Body of pancreas (tissue), 4 donors: ENCODE data around the gene SNCG. TPM values are rescaled to one million over a fixed set of nuclear protein-coding genes. Genes with fewer than 3 reads are reported as not detected.

Source experiments
- ATAC-seq: fragments of 150-250 bp; one replicate; pipeline ENCODE4 v1.9.1; 2016
- DNase-seq, 4 donors: peaks; one replicate each; pipeline ENCODE4 v3.0.0-alpha.2; 2019
- H3K27ac ChIP-seq, 4 donors: fragments of 200-600 bp; sonication (generic); 1 replicate in 3 of 4; 2 replicates in 1 of 4; pipeline versions ENCODE4 v1.5.1 to v1.6.1; 2016 to 2019; ENCODE audit warnings: mild to moderate bottlenecking in 1 of 4, mixed read lengths in 1 of 4, moderate library complexity in 1 of 4
- H3K27me3 ChIP-seq, 2 donors: fragments of 200-600 bp; sonication (generic); one replicate each; pipeline ENCODE4 v1.6.0; 2016; ENCODE audit warnings: mild to moderate bottlenecking in 1 of 2
- H3K36me3 ChIP-seq, 2 donors: fragments of 200-600 bp; sonication (generic); replicated peaks in 1 of 2; 2 replicates each; pipeline ENCODE4 v1.5.1; 2016; ENCODE audit warnings: low read depth in 2 of 2; ENCODE audit not compliant: insufficient read depth in 1 of 2
- H3K4me1 ChIP-seq: fragments of 200-600 bp; sonication (generic); one replicate; pipeline ENCODE4 v1.6.0; 2016
- H3K4me3 ChIP-seq, 2 donors: fragments of 200-600 bp; sonication (generic); 1 replicate in 1 of 2; 2 replicates in 1 of 2; pipeline ENCODE4 v1.5.1; 2016 to 2019
- H3K9me3 ChIP-seq, 3 donors: fragments of 200-600 bp; sonication (generic); 1 replicate in 2 of 3; 2 replicates in 1 of 3; pipeline ENCODE4 v1.5.1; 2016
- CTCF ChIP-seq, 7 experiments: fragments of 450-650 bp in 4 of 7; fragments of 200-600 bp in 3 of 7; sonication (generic) in 3 of 7; IDR thresholded peaks; one replicate each; pipeline ENCODE4 v1.5.1; 2016 to 2019; ENCODE audit warnings: antibody characterized with exemption in 7 of 7
- POLR2A ChIP-seq, 3 donors: fragments of 450-650 bp; IDR thresholded peaks; one replicate each; pipeline ENCODE4 v1.6.1; 2016; ENCODE audit warnings: antibody characterized with exemption in 3 of 3, mild to moderate bottlenecking in 2 of 3
- WGBS, 2 donors: methylation state at CpG; one replicate each; pipeline ENCODE4 v1.1.5; 2017; 5-methylcytosine and 5-hydroxymethylcytosine counted together
- intact Hi-C: fragments of 100-400 bp; cut with DNase I; formaldehyde crosslinking; loops from one replicate; pipeline ENCODE4 v1.15.1; 2023
- total RNA-seq, 2 donors: library from RNA; depleted of rRNA; stranded (reverse); fragments of >200 nt; gene quantifications; one replicate each; pipeline ENCODE4 v1.1.0, GENCODE V29; 2016

The SNCG gene
- total RNA-seq, 2 donors from 2014 or later: 2.6 to 3.0 TPM

- no peak overlapping the region for H3K27ac ChIP-seq
- H3K4me3 ChIP-seq: no peak overlapping the region
- TF ChIP-seq POLR2A (IDR thresholded peaks at IDR 0.05): no peak
- no peak for TF ChIP-seq CTCF (IDR thresholded peaks at IDR 0.05)
- H3K4me1 ChIP-seq: peaks cover 45% of the 10 kb centered on the region
- no peaks in the 10 kb centered on the region for H3K9me3 ChIP-seq
- intact Hi-C loops: no loop called here
- WGBS, 2 donors: 81 to 82% methylated on average over 4 to 12 of the region's 13 CpGs
- no peak for ATAC-seq
- no peak for DNase-seq
- no peaks in the 10 kb centered on the region for H3K27me3 ChIP-seq
- no peaks in the 10 kb centered on the region for H3K36me3 ChIP-seq
These were observed 5.9 kb downstream of the SNCG start for GRCh38 chr10:86964061-86964846.

GRCh38 chr10:86964847-86965190, 6.4 kb downstream of the SNCG start:
- Histone ChIP-seq H3K9me3 (no peaks in the 10 kb centered on the region), H3K4me1 (peaks cover 46% of the 10 kb centered on the region), H3K4me3 (no peak overlapping the region), H3K36me3 (no peaks in the 10 kb centered on the region), H3K27ac (no peak overlapping the region), H3K27me3 (no peaks in the 10 kb centered on the region)
- no peak for ATAC-seq
- no peak for DNase-seq
- TF ChIP-seq CTCF (IDR thresholded peaks at IDR 0.05) (no peak), POLR2A (IDR thresholded peaks at IDR 0.05) (no peak)
- intact Hi-C loops: no loop called here
- 65 to 76% methylated on average over 2 of the region's 2 CpGs for WGBS, 2 donors

- H3K4me3 ChIP-seq: no peak overlapping the region
- no peaks in the 10 kb centered on the region for H3K27me3 ChIP-seq
- no peaks in the 10 kb centered on the region for H3K36me3 ChIP-seq
- no peak for ATAC-seq
- TF ChIP-seq CTCF (IDR thresholded peaks at IDR 0.05): no peak
- TF ChIP-seq POLR2A (IDR thresholded peaks at IDR 0.05): no peak
- H3K4me1 ChIP-seq: peaks cover 46% of the 10 kb centered on the region
- H3K27ac ChIP-seq: peak overlapping the region in 1 of 4 donors; percentile 58
- H3K9me3 ChIP-seq: no peaks in the 10 kb centered on the region
- WGBS, 2 donors: 75 to 82% methylated on average over 11 of the region's 11 CpGs
- intact Hi-C loops: no loop called here
- DNase-seq: no peak
These were observed 7.7 kb downstream of the SNCG start for GRCh38 chr10:86965986-86966654.

GRCh38 chr10:86967481-86967941, 9.1 kb downstream of the SNCG start:
- no peaks in the 10 kb centered on the region for H3K9me3 ChIP-seq
- no peaks in the 10 kb centered on the region for H3K27me3 ChIP-seq
- intact Hi-C loops: no loop called here
- peaks cover 56% of the 10 kb centered on the region for H3K4me1 ChIP-seq
- no peak overlapping the region for H3K4me3 ChIP-seq
- TF ChIP-seq CTCF (IDR thresholded peaks at IDR 0.05) (no peak), POLR2A (IDR thresholded peaks at IDR 0.05) (no peak)
- 83 to 88% methylated on average over 4 to 7 of the region's 7 CpGs for WGBS, 2 donors
- H3K27ac ChIP-seq: peak overlapping the region in 2 of 4 donors; percentile 95 to 99
- no peaks in the 10 kb centered on the region for H3K36me3 ChIP-seq
- DNase-seq (no peak), ATAC-seq (no peak)
